HepG2 (cell line): ENCODE data around the gene CHKA. TPM values are rescaled to one million over a fixed set of nuclear protein-coding genes. Genes with fewer than 3 reads are reported as not detected.

Source experiments
- ATAC-seq: fragments of 200-7000 bp; cut with Tn5 transposase; 3 replicates; pipeline ENCODE4 v1.9.1; 2020; ENCODE audit warnings: mild to moderate bottlenecking, moderate library complexity
- BruUV-seq: library from RNA; stranded (reverse); fragments of 400-500 nt; replicated peaks from 2 replicates; lab custom pipeline; 2021; lab: Mats Ljungman, UMichigan
- CTCF ChIA-PET: fragments of 300-600 bp; formaldehyde crosslinking; extraction: SDS; loops from one replicate; lab custom pipeline; 2021; ENCODE audit warnings: low total read pairs, inconsistent platforms, low intra/inter-chr PET ratio; lab: Yijun Ruan, JAX
- POLR2A ChIA-PET: fragments of 350-600 bp; sonication (Branson Sonifier 250); formaldehyde crosslinking; loops from one replicate; lab custom pipeline; 2020; ENCODE audit warnings: antibody characterized with exemption, inconsistent platforms; lab: Yijun Ruan, JAX
- DNase-seq: peaks from one replicate; pipeline ENCODE4 v3.0.0-alpha.2; 2015; ENCODE audit warnings: low spot score
- FAIRE-seq: peaks from 3 replicates; lab custom pipeline; 2011; peaks lifted over from hg19 to GRCh38; lab: Jason Lieb, UNC
- H2AFZ ChIP-seq: one replicate; pipeline ENCODE4 v1.6.1; 2011; ENCODE audit warnings: low read length, inconsistent platforms
- H3K27ac ChIP-seq: fragments of 300-600 bp; 3 replicates; pipeline ENCODE4 v1.8.0; 2011; ENCODE audit warnings: mixed run types, mild to moderate bottlenecking, mixed read lengths, low read length, inconsistent platforms; ENCODE audit not compliant: insufficient read depth; ENCODE audit errors: extremely low read length
- H3K27me3 ChIP-seq, 2 experiments: fragments of 200-600 bp in 1 of 2; 2 replicates in 1 of 2; 3 replicates in 1 of 2; pipeline versions ENCODE4 v1.6.0 to v1.8.0; 2011; ENCODE audit warnings: low read length in 2 of 2, mild to moderate bottlenecking in 2 of 2, moderate library complexity in 2 of 2, inconsistent platforms in 1 of 2; ENCODE audit not compliant: insufficient read depth in 2 of 2, control insufficient read depth in 1 of 2
- H3K36me3 ChIP-seq, 2 experiments: fragments of 200-600 bp in 1 of 2; replicated peaks in 1 of 2; 2 replicates in 1 of 2; 3 replicates in 1 of 2; pipeline versions ENCODE4 v1.5.1 to v1.8.0; 2011; ENCODE audit warnings: low read length in 2 of 2, inconsistent platforms in 1 of 2; ENCODE audit not compliant: insufficient read depth in 2 of 2, control insufficient read depth in 1 of 2
- H3K4me1 ChIP-seq: 2 replicates; pipeline ENCODE4 v1.5.1; 2012; ENCODE audit warnings: low read length, inconsistent platforms; ENCODE audit not compliant: insufficient read depth
- H3K4me2 ChIP-seq: 2 replicates; pipeline ENCODE4 v1.6.0; 2011; ENCODE audit warnings: low read depth, low read length, inconsistent platforms
- H3K4me3 ChIP-seq, 3 experiments: fragments of 200-600 bp in 1 of 3; sonication (generic), shearing (Covaris generic) in 1 of 3; replicated peaks in 1 of 3; 2 replicates each; pipeline ENCODE4 v1.5.1; 2011 to 2016; ENCODE audit warnings: low read length in 3 of 3, inconsistent platforms in 2 of 3, low read depth in 2 of 3, mild to moderate bottlenecking in 2 of 3, control low read depth in 1 of 3, mixed read lengths in 1 of 3; ENCODE audit not compliant: insufficient read depth in 1 of 3
- H3K79me2 ChIP-seq: one replicate; pipeline ENCODE4 v1.6.1; 2011; ENCODE audit warnings: low read length, inconsistent platforms; ENCODE audit not compliant: insufficient read depth
- H3K9ac ChIP-seq: 2 replicates; pipeline ENCODE4 v1.6.0; 2011; ENCODE audit warnings: mild to moderate bottlenecking, low read depth, low read length, inconsistent platforms; ENCODE audit not compliant: insufficient read depth
- H3K9me3 ChIP-seq: 2 replicates; pipeline ENCODE4 v1.5.1; 2012; ENCODE audit warnings: mild to moderate bottlenecking, low read length
- H4K20me1 ChIP-seq: 2 replicates; pipeline ENCODE4 v1.6.0; 2011; ENCODE audit warnings: inconsistent platforms, mild to moderate bottlenecking, low read length, moderate library complexity; ENCODE audit not compliant: insufficient read depth
- ATF4 ChIP-seq, 2 experiments: fragments of 450-650 bp in 1 of 2; sonication (generic) in 1 of 2; formaldehyde crosslinking; IDR thresholded peaks; 2 replicates each; pipeline versions ENCODE4 v1.5.0 to v1.8.0; 2020 to 2022; ENCODE audit warnings: mild to moderate bottlenecking in 1 of 2, missing genetic modification reagents in 1 of 2
- ATRX ChIP-seq: sonication (generic); formaldehyde crosslinking; IDR thresholded peaks from 2 replicates; pipeline ENCODE4 v1.4.0; 2020; ENCODE audit warnings: missing genetic modification reagents, borderline replicate concordance
- CSRNP1 ChIP-seq: sonication (generic); formaldehyde crosslinking; IDR thresholded peaks from 2 replicates; pipeline ENCODE4 v1.8.1; 2023; ENCODE audit warnings: mild to moderate bottlenecking, missing genetic modification reagents
- GRHL1 ChIP-seq: sonication (generic); formaldehyde crosslinking; conservative IDR thresholded peaks from 2 replicates; pipeline ENCODE4 v1.8.0; 2022; ENCODE audit warnings: missing genetic modification reagents
- HMGA1 ChIP-seq: sonication (generic); formaldehyde crosslinking; conservative IDR thresholded peaks from 2 replicates; pipeline ENCODE4 v1.4.0; 2020; ENCODE audit warnings: missing genetic modification reagents
- ISX ChIP-seq: sonication (generic); formaldehyde crosslinking; conservative IDR thresholded peaks from 2 replicates; pipeline ENCODE4 v1.5.0; 2020; ENCODE audit warnings: missing genetic modification reagents
- KAT2B ChIP-seq: fragments of 150-350 bp; IDR thresholded peaks from 2 replicates; pipeline ENCODE4 v1.6.1; 2014; ENCODE audit warnings: low read depth, low read length, borderline replicate concordance
- KMT2A ChIP-seq: sonication (generic); formaldehyde crosslinking; IDR thresholded peaks from 2 replicates; pipeline ENCODE4 v1.4.0; 2020; ENCODE audit warnings: missing genetic modification reagents
- MATR3 ChIP-seq: sonication (generic); formaldehyde crosslinking; IDR thresholded peaks from 2 replicates; pipeline ENCODE4 v1.4.0; 2020; ENCODE audit warnings: missing genetic modification reagents
- MBD4 ChIP-seq: IDR thresholded peaks from 2 replicates; pipeline ENCODE4 v1.6.1; 2012; ENCODE audit warnings: low read length, inconsistent platforms, borderline replicate concordance
- MED1 ChIP-seq: sonication (generic); formaldehyde crosslinking; IDR thresholded peaks from 2 replicates; pipeline ENCODE4 v1.4.0; 2020; ENCODE audit warnings: missing genetic modification reagents
- NCOA2 ChIP-seq: sonication (generic); formaldehyde crosslinking; IDR thresholded peaks from 2 replicates; pipeline ENCODE4 v1.8.0; 2022; ENCODE audit warnings: inconsistent platforms
- NFRKB ChIP-seq: fragments of 450-650 bp; IDR thresholded peaks from 2 replicates; pipeline ENCODE4 v1.6.1; 2017
- REPIN1 ChIP-seq: sonication (generic); formaldehyde crosslinking; IDR thresholded peaks from 2 replicates; pipeline ENCODE4 v1.8.0; 2022; ENCODE audit warnings: missing genetic modification reagents, low read depth, mild to moderate bottlenecking, borderline replicate concordance
- TIGD3 ChIP-seq: sonication (generic); formaldehyde crosslinking; IDR thresholded peaks from 2 replicates; pipeline ENCODE4 v1.5.1; 2020; ENCODE audit warnings: mild to moderate bottlenecking, missing genetic modification reagents, borderline replicate concordance
- ZNF292 ChIP-seq: sonication (generic); formaldehyde crosslinking; IDR thresholded peaks from 2 replicates; pipeline ENCODE4 v1.8.1; 2022; ENCODE audit warnings: mild to moderate bottlenecking, low read depth, missing genetic modification reagents, borderline replicate concordance
- ZNF572 ChIP-seq: sonication (generic); formaldehyde crosslinking; IDR thresholded peaks from 2 replicates; pipeline ENCODE4 v1.5.1; 2020; ENCODE audit warnings: mild to moderate bottlenecking, missing genetic modification reagents
- ZNF616 ChIP-seq: sonication (generic); formaldehyde crosslinking; IDR thresholded peaks from 2 replicates; pipeline ENCODE4 v1.5.0; 2020; ENCODE audit warnings: low read depth, mild to moderate bottlenecking, missing genetic modification reagents
- ZNF737 ChIP-seq: sonication (generic); formaldehyde crosslinking; IDR thresholded peaks from 2 replicates; pipeline ENCODE4 v1.5.0; 2020; ENCODE audit warnings: missing genetic modification reagents, mild to moderate bottlenecking, borderline replicate concordance
- WGBS: methylation state at CpG from one replicate; pipeline ENCODE4 v1.1.6; 2017; ENCODE audit warnings: low lambda C conversion rate; 5-methylcytosine and 5-hydroxymethylcytosine counted together
- in situ Hi-C: cut with HindIII; loops from 2 replicates; pipeline ENCODE4 v1.10.0; 2017; ENCODE audit warnings: low pct_unique_long_range_greater_than_20kb; ENCODE audit not compliant: extremely low pct_ligation_motif_present
- intact Hi-C: fragments of 100-400 bp; cut with micrococcal nuclease; formaldehyde crosslinking; loops from one replicate; pipeline ENCODE4 v1.10.0; 2022; ENCODE audit not compliant: unreplicated experiment
- polyA plus RNA-seq, 8 experiments: library from polyadenylated mRNA; depleted of rRNA in 3 of 8; stranded (reverse) in 7 of 8; unstranded in 1 of 8; fragments of >200 nt; fragmentation: Illumina TruSeq in 4 of 8; extraction: Trizol in 4 of 8; gene quantifications; 2 replicates each; pipeline versions ENCODE4 v1.2.1 to v1.2.3, GENCODE V29; 2011 to 2016; ENCODE audit warnings: low read depth in 4 of 8, missing spikeins in 1 of 8, mixed read lengths in 1 of 8; ENCODE audit not compliant: insufficient read depth in 1 of 8
- total RNA-seq, 5 experiments: library from RNA; depleted of rRNA; stranded (reverse); fragments of >200 nt; fragmentation: Illumina TruSeq; extraction: Trizol; gene quantifications; 2 replicates each; pipeline ENCODE4 v1.2.3, GENCODE V29; 2016; ENCODE audit warnings: low read depth in 1 of 5

CHKA gene
- total and polyA plus RNA-seq, 2 of the 13 experiments (the other 11 are each of a cell fraction or from before 2014, with no cell fraction given) = 71.6 to 92.7 TPM

GRCh38 chr11:68030318-68031143 lies 90.7 kb downstream of the CHKA start, which contains the start of gene NDUFS8:
Gene NDUFS8, plus strand, starts transcription at chr11:68030681. Its CDS starts 1,471 bp downstream, at chr11:68032152.
- Histone ChIP-seq H3K9me3 (no peaks in the 10 kb centered on the region), H2AFZ (no peak within 1 kb of the TSS), H3K4me1 (peaks cover 34% of the 10 kb centered on the region), H3K27me3 (no peaks in the 10 kb centered on the region; a peak in 1 of 5 replicates), H3K9ac (peak within 1 kb of the TSS; percentile 96), H3K27ac (peak within 1 kb of the TSS; percentile 86), H3K79me2 (peaks cover 26% of the 10 kb centered on the region), H3K4me2 (peak within 1 kb of the TSS; percentile 97), H3K4me3 (peak within 1 kb of the TSS; percentile 78 to 84 (median 83)), H4K20me1 (no peaks in the 10 kb centered on the region), H3K36me3 (peaks cover 8 to 13% of the 10 kb centered on the region in 2 experiments; a peak in 3 of 5 replicates)
- DNase-seq (peak; percentile 99), ATAC-seq (peak; percentile 95), FAIRE-seq (peak; percentile 92)
- intact Hi-C loops = loop anchor here (1.0 kb wide), 1 partner anchor 8 kb away; no protein-coding TSS in a partner anchor
- ChIA-PET POLR2A (interaction anchor here (0.7 to 3.1 kb wide), 6 partner anchors 7 to 116 kb away, joined by 3 to 13 read pairs (median 6); partner anchors contain the start of gene ALDH3B1), CTCF (no interaction called here)
- in situ Hi-C loops = no loop called here
- TSS peak; percentile 55 for BruUV-seq
- 0% methylated on average over 34 of the region's 56 CpGs for WGBS
- TF ChIP-seq ZNF572 = no peak
- no peak for TF ChIP-seq ZNF292 (CRISPR knock-in tag)
- TF ChIP-seq NFRKB = no peak
- no peak for TF ChIP-seq ISX (CRISPR knock-in tag)
- TF ChIP-seq ATF4 (CRISPR knock-in tag; IDR thresholded peaks at IDR 0.05) = no peak
- no peak for TF ChIP-seq TIGD3 (CRISPR knock-in tag)
- no peak for TF ChIP-seq ATRX (CRISPR knock-in tag)
- peak; percentile 41; the same call in 1 of the 2 replicates for TF ChIP-seq NCOA2
- TF ChIP-seq ZNF737 (CRISPR knock-in tag) = no peak
- peak; percentile 73 for TF ChIP-seq KMT2A
- no peak for TF ChIP-seq MATR3
- no peak for TF ChIP-seq GRHL1
- no peak for TF ChIP-seq CSRNP1 (CRISPR knock-in tag)
- no peak for TF ChIP-seq HMGA1 (CRISPR knock-in tag)
- no peak for TF ChIP-seq MBD4
- TF ChIP-seq ZNF616 (CRISPR knock-in tag) = peak; percentile 39; the same call in 1 of the 2 replicates
- no peak for TF ChIP-seq KAT2B
- TF ChIP-seq REPIN1 (CRISPR knock-in tag) = no peak
- no peak; the same call in 1 of the 2 replicates for TF ChIP-seq MED1 (CRISPR knock-in tag)
